Measurements from ENCODE around the gene DKKL1. TPM values are rescaled to one million over a fixed set of nuclear protein-coding genes. Genes with fewer than 3 reads are reported as not detected.

DKKL1 gene
- total RNA-seq, 1 donor from 2014 or later = not detected

DNA sequence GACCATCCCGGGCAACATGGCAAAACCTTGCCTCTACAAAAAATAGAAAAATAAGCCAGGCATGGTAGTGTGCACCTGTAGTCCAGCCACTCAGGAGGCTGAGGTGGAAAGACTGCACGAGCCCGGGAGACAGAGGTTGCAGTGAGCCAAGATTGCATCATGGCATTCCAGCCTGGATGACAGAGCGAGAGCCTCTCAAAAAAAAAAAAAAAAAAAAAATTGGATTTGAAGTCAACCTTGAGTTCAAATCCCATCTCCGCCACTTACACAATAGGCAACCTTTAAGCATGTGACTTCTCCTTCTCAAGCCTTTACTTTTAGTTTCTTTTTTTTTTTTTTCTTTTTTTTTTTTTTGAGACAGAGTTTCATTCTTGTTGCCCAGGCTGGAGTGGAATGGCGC, 36.4 kb downstream of the DKKL1 start:
- TF ChIP-seq, protein P1, sequence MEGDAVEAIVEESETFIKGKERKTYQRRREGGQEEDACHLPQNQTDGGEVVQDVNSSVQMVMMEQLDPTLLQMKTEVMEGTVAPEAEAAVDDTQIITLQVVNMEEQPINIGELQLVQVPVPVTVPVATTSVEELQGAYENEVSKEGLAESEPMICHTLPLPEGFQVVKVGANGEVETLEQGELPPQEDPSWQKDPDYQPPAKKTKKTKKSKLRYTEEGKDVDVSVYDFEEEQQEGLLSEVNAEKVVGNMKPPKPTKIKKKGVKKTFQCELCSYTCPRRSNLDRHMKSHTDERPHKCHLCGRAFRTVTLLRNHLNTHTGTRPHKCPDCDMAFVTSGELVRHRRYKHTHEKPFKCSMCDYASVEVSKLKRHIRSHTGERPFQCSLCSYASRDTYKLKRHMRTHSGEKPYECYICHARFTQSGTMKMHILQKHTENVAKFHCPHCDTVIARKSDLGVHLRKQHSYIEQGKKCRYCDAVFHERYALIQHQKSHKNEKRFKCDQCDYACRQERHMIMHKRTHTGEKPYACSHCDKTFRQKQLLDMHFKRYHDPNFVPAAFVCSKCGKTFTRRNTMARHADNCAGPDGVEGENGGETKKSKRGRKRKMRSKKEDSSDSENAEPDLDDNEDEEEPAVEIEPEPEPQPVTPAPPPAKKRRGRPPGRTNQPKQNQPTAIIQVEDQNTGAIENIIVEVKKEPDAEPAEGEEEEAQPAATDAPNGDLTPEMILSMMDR (conservative IDR thresholded peaks at IDR 0.05; ENCODE audit: low read depth, low read length) = no peak
- no peak for DNase-seq (ENCODE audit: low read depth)
- no peak overlapping the region for H3K4me3 ChIP-seq (ENCODE audit: low read depth, low read length)

DNA sequence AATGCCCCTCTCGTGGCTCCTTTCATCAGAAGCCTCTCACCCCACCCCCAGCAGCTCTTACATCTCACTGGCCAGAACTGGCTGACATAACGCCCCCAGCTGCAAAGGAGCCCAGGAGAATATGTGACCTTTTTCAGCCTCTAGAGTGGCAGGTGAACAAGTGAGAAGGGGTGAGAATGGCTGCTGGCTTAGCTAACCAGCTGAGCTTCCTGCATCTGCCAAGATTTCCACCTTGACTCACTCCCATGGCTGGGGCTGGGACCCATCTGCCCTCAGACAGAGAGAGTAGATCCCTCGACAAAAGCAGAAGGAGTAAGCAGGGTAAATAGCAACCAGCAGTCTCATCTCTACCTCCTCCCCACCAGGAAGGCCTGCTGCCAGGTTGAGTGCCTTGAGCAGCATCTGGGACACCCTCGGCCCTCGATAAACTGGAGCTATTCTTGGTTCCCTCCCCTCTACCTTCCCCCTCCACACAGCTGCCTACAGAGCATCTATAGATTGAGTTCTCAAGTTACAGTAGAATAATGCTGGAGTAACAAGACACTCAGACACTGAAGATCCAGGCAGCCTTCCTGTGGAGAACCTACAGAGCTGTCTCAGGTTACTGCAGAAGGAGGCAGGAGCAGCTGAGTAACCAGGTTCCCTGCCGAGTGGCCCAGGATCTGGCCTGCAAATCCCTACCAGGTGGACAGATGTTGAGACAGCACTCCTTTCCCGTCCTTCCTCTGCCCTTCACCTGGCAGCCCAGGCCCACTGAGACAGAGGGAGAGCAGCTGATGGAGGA, 39.9 kb downstream of the DKKL1 start:
- no peak for DNase-seq (ENCODE audit: low read depth)
- TF ChIP-seq, protein P1 (conservative IDR thresholded peaks at IDR 0.05; ENCODE audit: low read depth, low read length) = no peak
- no peak overlapping the region for H3K4me3 ChIP-seq (ENCODE audit: low read depth, low read length)

DNA sequence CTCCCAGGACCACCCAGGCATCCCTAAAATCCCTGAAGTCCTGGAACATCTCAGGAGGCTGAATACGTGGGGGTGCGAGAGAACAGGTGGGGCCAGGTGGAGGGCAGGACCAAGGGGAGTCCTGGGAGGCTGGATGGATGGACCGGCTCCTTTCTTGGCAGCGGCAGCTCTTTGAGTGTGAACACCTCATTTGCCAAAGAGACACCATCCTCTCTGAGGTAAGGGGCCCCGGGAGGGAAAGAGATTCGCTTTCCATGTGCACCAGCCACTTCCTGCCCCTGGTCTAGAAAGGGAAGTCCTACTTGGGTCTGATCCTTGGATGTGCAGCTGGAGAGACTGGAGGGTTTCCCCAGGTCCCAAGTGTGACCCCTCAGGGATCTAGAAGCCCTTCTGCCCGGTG, 43.4 kb downstream of the DKKL1 start:
- no peak overlapping the region for H3K4me3 ChIP-seq (ENCODE audit: low read depth, low read length)
- TF ChIP-seq, protein P1 (conservative IDR thresholded peaks at IDR 0.05; ENCODE audit: low read depth, low read length) = no peak
- DNase-seq (ENCODE audit: low read depth) = no peak

DNA sequence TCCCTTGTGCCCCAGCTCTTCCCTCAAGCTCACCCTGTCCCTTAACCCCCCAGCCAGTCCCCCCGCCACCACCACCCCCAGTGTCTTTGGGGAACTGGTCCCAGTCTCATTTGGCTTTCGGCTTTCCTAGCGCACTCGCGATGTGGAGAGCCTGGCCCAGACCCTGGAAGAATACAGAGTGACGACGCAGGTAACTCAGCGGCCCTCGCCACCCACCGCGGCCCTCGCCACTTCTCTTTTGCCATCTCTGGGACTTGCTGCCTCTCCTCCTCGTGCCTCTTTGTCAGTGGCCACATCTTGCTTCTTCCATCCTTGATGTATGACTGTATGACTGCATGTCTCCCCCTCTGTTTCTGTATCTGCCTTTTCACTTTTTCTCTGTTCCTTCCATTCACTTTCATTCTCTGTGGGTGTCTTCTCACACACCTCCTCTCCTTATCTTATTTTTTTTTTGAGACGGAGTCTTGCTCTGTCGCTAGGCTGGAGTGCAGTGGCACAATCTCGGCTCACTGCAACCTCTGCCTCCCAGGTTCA, 43.9 kb downstream of the DKKL1 start:
- no peak overlapping the region for H3K4me3 ChIP-seq (ENCODE audit: low read depth, low read length)
- TF ChIP-seq, protein P1 (conservative IDR thresholded peaks at IDR 0.05; ENCODE audit: low read depth, low read length) = no peak
- DNase-seq (ENCODE audit: low read depth) = no peak

DNA sequence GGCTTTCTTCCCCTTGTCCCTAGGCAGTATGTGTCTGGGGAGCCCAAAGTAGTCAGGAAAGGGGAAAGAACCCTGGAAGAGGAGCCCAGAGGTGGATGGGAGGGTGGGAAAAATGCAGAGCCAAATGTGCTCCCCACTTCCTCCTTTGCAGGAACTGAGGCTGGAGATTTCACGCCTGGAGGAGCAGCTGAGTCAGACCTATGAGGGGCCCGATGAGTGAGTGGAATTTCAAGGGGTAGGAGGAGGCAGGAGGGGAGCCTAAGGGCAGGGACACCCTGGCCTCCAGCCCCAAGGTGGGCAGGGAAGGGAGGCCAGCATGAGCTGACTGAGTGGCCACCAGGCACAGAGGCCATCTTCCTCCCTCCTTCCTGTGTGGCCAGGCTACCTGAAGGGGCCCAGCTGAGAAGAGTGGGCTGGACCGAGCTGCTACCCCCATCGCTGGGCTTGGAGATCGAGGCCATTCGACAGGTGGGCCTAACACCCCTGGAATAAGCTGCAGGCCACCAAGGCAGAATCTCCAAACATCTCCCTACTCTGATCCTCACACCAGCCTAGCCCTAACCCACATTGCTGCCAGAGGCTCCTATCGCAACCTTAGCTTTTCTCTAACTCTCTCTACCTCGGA, 45.3 kb downstream of the DKKL1 start:
- TF ChIP-seq, protein P1 (conservative IDR thresholded peaks at IDR 0.05; ENCODE audit: low read depth, low read length) = no peak
- no peak for DNase-seq (ENCODE audit: low read depth)

DNA sequence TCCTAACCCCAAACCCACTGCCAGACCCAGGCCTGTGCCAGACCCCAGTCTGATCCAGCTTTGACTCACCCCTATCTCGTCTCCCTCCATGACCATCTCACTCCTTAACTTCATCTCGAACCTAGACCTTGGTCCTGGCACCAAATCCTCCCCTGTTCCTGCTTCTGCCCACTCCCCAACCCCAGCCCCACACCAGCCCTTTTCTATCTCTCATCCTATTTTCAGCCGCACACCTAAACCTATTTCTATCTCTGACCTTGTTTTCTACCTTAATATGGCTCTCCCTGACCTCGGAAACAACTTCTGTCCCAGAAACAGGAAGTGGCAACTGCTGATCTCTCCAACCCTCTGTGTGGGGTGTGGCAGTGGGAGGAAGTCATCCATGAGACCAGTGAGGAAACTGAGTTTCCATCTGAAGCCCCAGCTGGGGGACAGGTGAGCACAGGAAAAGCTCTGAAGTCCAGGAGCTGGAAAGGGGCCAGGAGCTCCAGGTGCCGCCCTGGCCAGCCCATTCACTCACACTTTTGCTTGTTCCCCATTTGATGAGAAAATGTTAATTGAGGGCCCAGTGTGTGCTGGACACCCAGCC, 45.9 kb downstream of the DKKL1 start:
- TF ChIP-seq, protein P1 (conservative IDR thresholded peaks at IDR 0.05; ENCODE audit: low read depth, low read length) = no peak
- DNase-seq (ENCODE audit: low read depth) = no peak
- no peak overlapping the region for H3K4me3 ChIP-seq (ENCODE audit: low read depth, low read length)

More for the DNA sequence above, 45.3 kb downstream of the DKKL1 start:
- H3K4me3 ChIP-seq (ENCODE audit: low read depth, low read length) = no peak overlapping the region
